HCT116 (cell line): ENCODE results near the gene IPCEF1. TPM values are rescaled to one million over a fixed set of nuclear protein-coding genes. Genes with fewer than 3 reads are reported as not detected.

Experiments used
- ATAC-seq: fragments of 200-7000 bp; cut with Tn5 transposase; 2 replicates; pipeline ENCODE4 v1.9.1; 2020; ENCODE audit warnings: mild to moderate bottlenecking, moderate library complexity
- BruUV-seq: library from RNA; stranded (reverse); fragments of 400-500 nt; replicated peaks from 2 replicates; lab custom pipeline; 2021; lab: Mats Ljungman, UMichigan
- CTCF ChIA-PET: fragments of 300-600 bp; sonication (Branson Sonifier 250); formaldehyde crosslinking; loops from one replicate; lab custom pipeline; 2021; ENCODE audit warnings: antibody characterized with exemption; lab: Charles Lee
- POLR2A ChIA-PET: fragments of 300-600, 350-600 bp; sonication (Branson Sonifier 250); formaldehyde crosslinking; loops from one replicate; lab custom pipeline; 2021; ENCODE audit warnings: antibody characterized with exemption; lab: Charles Lee
- RAD21 ChIA-PET, 2 experiments: fragments of 300-600 bp; sonication (Branson Sonifier 250); formaldehyde crosslinking; loops; one replicate each; lab custom pipeline; 2023; ENCODE audit warnings: low total read pairs in 2 of 2; ENCODE audit not compliant: uncharacterized antibody in 2 of 2, unreplicated experiment in 2 of 2, low non-redundant PET in 1 of 2; lab: Charles Lee
- DNase-seq: peaks from one replicate; pipeline ENCODE4 v3.0.0-alpha.2; 2010; ENCODE audit warnings: low read depth, low spot score
- H2AFZ ChIP-seq: fragments of 200-600 bp; shearing (Covaris generic), sonication (generic); 2 replicates; pipeline ENCODE4 v1.6.1; 2017; ENCODE audit warnings: low read depth, mixed run types, mixed read lengths, antibody characterized with exemption, low read length; ENCODE audit not compliant: poor library complexity, severe bottlenecking
- H3K27ac ChIP-seq: 2 replicates; pipeline ENCODE4 v1.5.1; 2012; ENCODE audit warnings: low read depth, low read length
- H3K27me3 ChIP-seq: fragments of 200-600 bp; sonication (generic); 2 replicates; pipeline ENCODE4 v1.6.1; 2016; ENCODE audit warnings: mixed run types, low read length, mixed read lengths; ENCODE audit not compliant: insufficient read depth
- H3K36me3 ChIP-seq, 2 experiments: fragments of 200-500 bp in 1 of 2; fragments of 200-600 bp in 1 of 2; sonication (Bioruptor generic) in 1 of 2; sonication (generic) in 1 of 2; 2 replicates each; pipeline versions ENCODE4 v1.5.1 to v1.6.1; 2014 to 2016; ENCODE audit warnings: low read length in 2 of 2, inconsistent platforms in 1 of 2, mixed read lengths in 1 of 2, mixed run types in 1 of 2; ENCODE audit not compliant: insufficient read depth in 2 of 2, control insufficient read depth in 1 of 2
- H3K4me1 ChIP-seq, 2 experiments: fragments of 200-600 bp in 1 of 2; sonication (generic) in 1 of 2; 2 replicates each; pipeline versions ENCODE4 v1.5.1 to v1.6.1; 2012 to 2017; ENCODE audit warnings: low read length in 2 of 2, inconsistent platforms in 1 of 2, mild to moderate bottlenecking in 1 of 2, mixed read lengths in 1 of 2, mixed run types in 1 of 2, moderate library complexity in 1 of 2; ENCODE audit not compliant: insufficient read depth in 2 of 2, control insufficient read depth in 1 of 2
- H3K4me2 ChIP-seq: fragments of 200-600 bp; sonication (generic); 2 replicates; pipeline ENCODE4 v1.6.1; 2017; ENCODE audit warnings: mixed run types, low read length, mixed read lengths
- H3K4me3 ChIP-seq, 2 experiments: fragments of 200-600 bp in 1 of 2; sonication (generic) in 1 of 2; replicated peaks in 1 of 2; 2 replicates each; pipeline ENCODE4 v1.5.1; 2011 to 2016; ENCODE audit warnings: low read length in 2 of 2, control low read depth in 1 of 2, low read depth in 1 of 2, mild to moderate bottlenecking in 1 of 2, mixed read lengths in 1 of 2, mixed run types in 1 of 2
- H3K79me2 ChIP-seq: fragments of 200-600 bp; sonication (generic); 2 replicates; pipeline ENCODE4 v1.6.1; 2017; ENCODE audit warnings: mild to moderate bottlenecking, mixed run types, low read length, moderate library complexity, mixed read lengths; ENCODE audit not compliant: insufficient read depth
- H3K9ac ChIP-seq: fragments of 200-600 bp; sonication (generic); 2 replicates; pipeline ENCODE4 v1.6.1; 2016; ENCODE audit warnings: low read length, mixed read lengths
- H3K9me2 ChIP-seq: fragments of 200-600 bp; sonication (generic), shearing (Covaris generic); 2 replicates; pipeline ENCODE4 v1.6.1; 2017; ENCODE audit warnings: mixed run types, mild to moderate bottlenecking, moderate library complexity; ENCODE audit not compliant: insufficient read depth
- H3K9me3 ChIP-seq, 2 experiments: fragments of 200-500 bp in 1 of 2; fragments of 200-600 bp in 1 of 2; sonication (Bioruptor generic) in 1 of 2; sonication (generic) in 1 of 2; 2 replicates each; pipeline ENCODE4 v1.6.1; 2014 to 2017; ENCODE audit warnings: low read length in 2 of 2, mixed read lengths in 2 of 2, inconsistent platforms in 1 of 2, low read depth in 1 of 2, mild to moderate bottlenecking in 1 of 2, mixed run types in 1 of 2, moderate library complexity in 1 of 2; ENCODE audit not compliant: control insufficient read depth in 1 of 2, insufficient read depth in 1 of 2
- H4K20me1 ChIP-seq: fragments of 200-600 bp; sonication (generic), shearing (Covaris generic); 2 replicates; pipeline ENCODE4 v1.6.1; 2017; ENCODE audit warnings: mixed run types, mild to moderate bottlenecking, moderate library complexity; ENCODE audit not compliant: insufficient read depth
- ELF1 ChIP-seq: IDR thresholded peaks from 2 replicates; pipeline ENCODE4 v1.6.1; 2012; ENCODE audit warnings: low read depth, borderline replicate concordance
- EZH2 ChIP-seq: fragments of 200-600 bp; sonication (generic); IDR thresholded peaks from 2 replicates; pipeline ENCODE4 v1.6.1; 2017; ENCODE audit warnings: antibody characterized with exemption, mixed run types
- JUND ChIP-seq: IDR thresholded peaks from 2 replicates; pipeline ENCODE4 v1.6.1; 2012
- POLR2AphosphoS5 ChIP-seq: IDR thresholded peaks from 2 replicates; pipeline ENCODE4 v1.6.1; 2011; ENCODE audit warnings: mild to moderate bottlenecking, low read depth, low read length, moderate library complexity
- RAD21 ChIP-seq: IDR thresholded peaks from 2 replicates; pipeline ENCODE4 v1.6.1; 2012; ENCODE audit warnings: low read depth, mild to moderate bottlenecking
- SIN3A ChIP-seq: IDR thresholded peaks from 2 replicates; pipeline ENCODE4 v1.6.1; 2012; ENCODE audit warnings: low read depth
- ZFX ChIP-seq: fragments of 450-650 bp; IDR thresholded peaks from 2 replicates; pipeline ENCODE4 v1.6.1; 2017
- ZNF274 ChIP-seq: fragments of 200-500 bp; sonication (Bioruptor generic); IDR thresholded peaks from 2 replicates; pipeline ENCODE4 v1.6.1; 2014; ENCODE audit warnings: mild to moderate bottlenecking, low read depth, low read length, inconsistent platforms
- intact Hi-C: fragments of 100-400 bp; cut with micrococcal nuclease; formaldehyde crosslinking; loops from 2 replicates; pipeline ENCODE4 v1.10.0; 2022
- total RNA-seq: library from RNA; stranded (reverse); gene quantifications from one replicate; pipeline ENCODE4 v1.2.1, GENCODE V29; 2021; ENCODE audit not compliant: unreplicated experiment
- TF ChIP-seq, protein P1 (sequence below), 3 experiments: fragments of 200-600 bp in 1 of 3; sonication (generic) in 1 of 3; IDR thresholded peaks in 2 of 3; conservative IDR thresholded peaks in 1 of 3; 2 replicates each; pipeline ENCODE4 v1.5.1; 2012 to 2017; ENCODE audit warnings: low read depth in 2 of 3, low read length in 2 of 3, antibody characterized with exemption in 1 of 3, borderline replicate concordance in 1 of 3, control low read depth in 1 of 3, mild to moderate bottlenecking in 1 of 3, mixed read lengths in 1 of 3, mixed run types in 1 of 3, moderate library complexity in 1 of 3; ENCODE audit not compliant: insufficient read depth in 1 of 3
- TF ChIP-seq, protein P2 (sequence below): IDR thresholded peaks from 2 replicates; pipeline ENCODE4 v1.6.1; 2012; ENCODE audit warnings: low read depth
- TF ChIP-seq, protein P3 (sequence below): IDR thresholded peaks from 2 replicates; pipeline ENCODE4 v1.6.1; 2012

The IPCEF1 gene
- total RNA-seq, 1 experiment from 2014 or later: 0.32 TPM

- Histone ChIP-seq H3K79me2 (no peaks in the 10 kb centered on the region), H3K4me2 (no peak overlapping the region), H3K4me1 (peaks cover 2 to 15% of the 10 kb centered on the region in 2 experiments; a peak in 2 of 4 replicates)
- TF ChIP-seq EZH2 (no peak), ZFX (no peak), JUND (no peak), RAD21 (no peak), SIN3A (no peak), ELF1 (no peak), ZNF274 (no peak), POLR2AphosphoS5 (no peak)
- TF ChIP-seq, protein P1, sequence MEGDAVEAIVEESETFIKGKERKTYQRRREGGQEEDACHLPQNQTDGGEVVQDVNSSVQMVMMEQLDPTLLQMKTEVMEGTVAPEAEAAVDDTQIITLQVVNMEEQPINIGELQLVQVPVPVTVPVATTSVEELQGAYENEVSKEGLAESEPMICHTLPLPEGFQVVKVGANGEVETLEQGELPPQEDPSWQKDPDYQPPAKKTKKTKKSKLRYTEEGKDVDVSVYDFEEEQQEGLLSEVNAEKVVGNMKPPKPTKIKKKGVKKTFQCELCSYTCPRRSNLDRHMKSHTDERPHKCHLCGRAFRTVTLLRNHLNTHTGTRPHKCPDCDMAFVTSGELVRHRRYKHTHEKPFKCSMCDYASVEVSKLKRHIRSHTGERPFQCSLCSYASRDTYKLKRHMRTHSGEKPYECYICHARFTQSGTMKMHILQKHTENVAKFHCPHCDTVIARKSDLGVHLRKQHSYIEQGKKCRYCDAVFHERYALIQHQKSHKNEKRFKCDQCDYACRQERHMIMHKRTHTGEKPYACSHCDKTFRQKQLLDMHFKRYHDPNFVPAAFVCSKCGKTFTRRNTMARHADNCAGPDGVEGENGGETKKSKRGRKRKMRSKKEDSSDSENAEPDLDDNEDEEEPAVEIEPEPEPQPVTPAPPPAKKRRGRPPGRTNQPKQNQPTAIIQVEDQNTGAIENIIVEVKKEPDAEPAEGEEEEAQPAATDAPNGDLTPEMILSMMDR (IDR thresholded peaks at IDR 0.05 in 2 of 3, conservative IDR thresholded peaks at IDR 0.05 in 1 of 3; ENCODE audit: borderline replicate concordance in 1 of 3, insufficient read depth in 1 of 3, low read depth in 2 of 3, low read length in 2 of 3): no peak
- TF ChIP-seq, protein P2, sequence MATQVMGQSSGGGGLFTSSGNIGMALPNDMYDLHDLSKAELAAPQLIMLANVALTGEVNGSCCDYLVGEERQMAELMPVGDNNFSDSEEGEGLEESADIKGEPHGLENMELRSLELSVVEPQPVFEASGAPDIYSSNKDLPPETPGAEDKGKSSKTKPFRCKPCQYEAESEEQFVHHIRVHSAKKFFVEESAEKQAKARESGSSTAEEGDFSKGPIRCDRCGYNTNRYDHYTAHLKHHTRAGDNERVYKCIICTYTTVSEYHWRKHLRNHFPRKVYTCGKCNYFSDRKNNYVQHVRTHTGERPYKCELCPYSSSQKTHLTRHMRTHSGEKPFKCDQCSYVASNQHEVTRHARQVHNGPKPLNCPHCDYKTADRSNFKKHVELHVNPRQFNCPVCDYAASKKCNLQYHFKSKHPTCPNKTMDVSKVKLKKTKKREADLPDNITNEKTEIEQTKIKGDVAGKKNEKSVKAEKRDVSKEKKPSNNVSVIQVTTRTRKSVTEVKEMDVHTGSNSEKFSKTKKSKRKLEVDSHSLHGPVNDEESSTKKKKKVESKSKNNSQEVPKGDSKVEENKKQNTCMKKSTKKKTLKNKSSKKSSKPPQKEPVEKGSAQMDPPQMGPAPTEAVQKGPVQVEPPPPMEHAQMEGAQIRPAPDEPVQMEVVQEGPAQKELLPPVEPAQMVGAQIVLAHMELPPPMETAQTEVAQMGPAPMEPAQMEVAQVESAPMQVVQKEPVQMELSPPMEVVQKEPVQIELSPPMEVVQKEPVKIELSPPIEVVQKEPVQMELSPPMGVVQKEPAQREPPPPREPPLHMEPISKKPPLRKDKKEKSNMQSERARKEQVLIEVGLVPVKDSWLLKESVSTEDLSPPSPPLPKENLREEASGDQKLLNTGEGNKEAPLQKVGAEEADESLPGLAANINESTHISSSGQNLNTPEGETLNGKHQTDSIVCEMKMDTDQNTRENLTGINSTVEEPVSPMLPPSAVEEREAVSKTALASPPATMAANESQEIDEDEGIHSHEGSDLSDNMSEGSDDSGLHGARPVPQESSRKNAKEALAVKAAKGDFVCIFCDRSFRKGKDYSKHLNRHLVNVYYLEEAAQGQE: no peak
- TF ChIP-seq, protein P3, sequence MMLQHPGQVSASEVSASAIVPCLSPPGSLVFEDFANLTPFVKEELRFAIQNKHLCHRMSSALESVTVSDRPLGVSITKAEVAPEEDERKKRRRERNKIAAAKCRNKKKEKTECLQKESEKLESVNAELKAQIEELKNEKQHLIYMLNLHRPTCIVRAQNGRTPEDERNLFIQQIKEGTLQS: no peak
- TF ChIP-seq, all 23 proteins: peak for 0
- CTCF ChIA-PET: no interaction called here
- BruUV-seq: no TSS peak
- POLR2A ChIA-PET: no interaction called here
- no peak overlapping the region for H3K9ac ChIP-seq
- no peak overlapping the region for H2AFZ ChIP-seq
- no peaks in the 10 kb centered on the region for H4K20me1 ChIP-seq
- no peak for DNase-seq
- no peak overlapping the region for H3K27ac ChIP-seq
- no peaks in the 10 kb centered on the region for H3K36me3 ChIP-seq
- no peaks in the 10 kb centered on the region; the same call in 1 of the 2 replicates for H3K9me2 ChIP-seq
- no peaks in the 10 kb centered on the region for H3K27me3 ChIP-seq
- ATAC-seq: no peak
- H3K4me3 ChIP-seq: no peak overlapping the region
- H3K9me3 ChIP-seq: no peaks in the 10 kb centered on the region
- RAD21 ChIA-PET: no interaction called here
- intact Hi-C loops: no loop called here
Observed at GRCh38 chr6:154297210-154297609, 59.4 kb downstream of the IPCEF1 start.
